SK-N-SH (cell line): Measurements from ENCODE around the gene BMX. TPM values are rescaled to one million over a fixed set of nuclear protein-coding genes. Genes with fewer than 3 reads are reported as not detected.

ENCODE experiments used
- CTCF ChIA-PET: fragments of 300-600, 350-600 bp; formaldehyde crosslinking; extraction: SDS; loops from one replicate; lab custom pipeline; 2021; lab: Yijun Ruan, JAX
- POLR2A ChIA-PET: fragments of 350-600 bp; sonication (Branson Sonifier 250); formaldehyde crosslinking; extraction: SDS; loops from one replicate; lab custom pipeline; 2020; ENCODE audit warnings: antibody characterized with exemption, inconsistent platforms; lab: Yijun Ruan, JAX
- DNase-seq: peaks from one replicate; pipeline ENCODE4 v3.0.0; 2012
- H2AFZ ChIP-seq: fragments of 200-600 bp; sonication (generic); 2 replicates; pipeline ENCODE4 v1.8.1; 2016; ENCODE audit warnings: antibody characterized with exemption, mild to moderate bottlenecking, low read depth
- H3F3A ChIP-seq: fragments of 200-600 bp; sonication (generic); replicated peaks from 2 replicates; pipeline ENCODE3; 2016; ENCODE audit warnings: antibody characterized with exemption, mild to moderate bottlenecking; ENCODE audit not compliant: insufficient read depth
- H3K27ac ChIP-seq, 2 experiments: fragments of 200-500 bp in 1 of 2; fragments of 200-600 bp in 1 of 2; sonication (Bioruptor generic) in 1 of 2; sonication (generic), shearing (Covaris generic) in 1 of 2; 2 replicates each; pipeline versions ENCODE4 v1.5.1 to v1.6.1; 2014 to 2016; ENCODE audit warnings: low read depth in 2 of 2, inconsistent platforms in 1 of 2, low read length in 1 of 2, mild to moderate bottlenecking in 1 of 2, mixed read lengths in 1 of 2
- H3K27me3 ChIP-seq: fragments of 200-600 bp; sonication (generic), shearing (Covaris generic); 2 replicates; pipeline ENCODE4 v1.6.1; 2016; ENCODE audit warnings: mixed run types; ENCODE audit not compliant: insufficient read depth
- H3K36me3 ChIP-seq, 2 experiments: fragments of 200-500 bp in 1 of 2; fragments of 200-600 bp in 1 of 2; sonication (Bioruptor generic) in 1 of 2; sonication (generic) in 1 of 2; replicated peaks in 1 of 2; 2 replicates each; pipeline versions ENCODE3 to v1.5.1; 2014 to 2016; ENCODE audit warnings: low read length in 1 of 2, mild to moderate bottlenecking in 1 of 2; ENCODE audit not compliant: insufficient read depth in 2 of 2, control insufficient read depth in 1 of 2
- H3K4me1 ChIP-seq, 2 experiments: fragments of 200-500 bp in 1 of 2; fragments of 200-600 bp in 1 of 2; sonication (Bioruptor generic) in 1 of 2; sonication (generic), shearing (Covaris generic) in 1 of 2; 2 replicates each; pipeline versions ENCODE4 v1.5.1 to v1.6.1; 2014 to 2016; ENCODE audit warnings: low read depth in 1 of 2, low read length in 1 of 2, mixed run types in 1 of 2; ENCODE audit not compliant: insufficient read depth in 2 of 2, control insufficient read depth in 1 of 2
- H3K4me2 ChIP-seq: fragments of 200-600 bp; sonication (generic), shearing (Covaris generic); 2 replicates; pipeline ENCODE4 v1.6.1; 2017; ENCODE audit warnings: mixed run types
- H3K4me3 ChIP-seq, 2 experiments: fragments of 200-500 bp in 1 of 2; fragments of 200-600 bp in 1 of 2; sonication (Bioruptor generic) in 1 of 2; sonication (generic), shearing (Covaris generic) in 1 of 2; 2 replicates each; pipeline versions ENCODE4 v1.5.1 to v1.8.1; 2014 to 2016; ENCODE audit warnings: low read depth in 2 of 2, inconsistent platforms in 1 of 2, low read length in 1 of 2, mild to moderate bottlenecking in 1 of 2, mixed read lengths in 1 of 2, moderate library complexity in 1 of 2
- H3K79me2 ChIP-seq: fragments of 200-600 bp; sonication (generic); 2 replicates; pipeline ENCODE4 v1.8.1; 2017; ENCODE audit warnings: mild to moderate bottlenecking; ENCODE audit not compliant: insufficient read depth
- H3K9ac ChIP-seq: fragments of 200-600 bp; sonication (generic); 2 replicates; pipeline ENCODE4 v1.6.1; 2017; ENCODE audit warnings: mixed run types
- H3K9me2 ChIP-seq: fragments of 200-600 bp; sonication (generic); 2 replicates; pipeline ENCODE4 v1.6.1; 2017; ENCODE audit warnings: mixed run types
- H3K9me3 ChIP-seq: fragments of 200-600 bp; sonication (generic); 2 replicates; pipeline ENCODE4 v1.6.1; 2017; ENCODE audit warnings: mixed run types, mild to moderate bottlenecking, moderate library complexity
- H4K20me1 ChIP-seq: fragments of 200-600 bp; sonication (generic); 2 replicates; pipeline ENCODE4 v1.6.1; 2017; ENCODE audit warnings: mild to moderate bottlenecking, mixed run types; ENCODE audit not compliant: insufficient read depth
- CHD2 ChIP-seq: fragments of 150-350 bp; IDR thresholded peaks from 2 replicates; pipeline ENCODE4 v1.6.1; 2018; ENCODE audit warnings: low read length; ENCODE audit not compliant: partially characterized antibody
- CTCF ChIP-seq: fragments of 200-600 bp; sonication (generic); IDR thresholded peaks from 2 replicates; pipeline ENCODE4 v1.6.1; 2017; ENCODE audit warnings: antibody characterized with exemption, mild to moderate bottlenecking, moderate library complexity
- ELF1 ChIP-seq: IDR thresholded peaks from 2 replicates; pipeline ENCODE4 v1.4.0; 2012
- EP300 ChIP-seq, 2 experiments: IDR thresholded peaks; 2 replicates each; pipeline versions ENCODE4 v1.4.0 to v1.6.1; 2012; ENCODE audit warnings: borderline replicate concordance in 1 of 2, low read depth in 1 of 2, low read length in 1 of 2
- EZH2phosphoT487 ChIP-seq: fragments of 200-600 bp; sonication (generic); IDR thresholded peaks from 2 replicates; pipeline ENCODE4 v1.6.1; 2017; ENCODE audit warnings: low read depth, mixed run types, mild to moderate bottlenecking, antibody characterized with exemption, moderate library complexity, borderline replicate concordance
- FOSL2 ChIP-seq: IDR thresholded peaks from 2 replicates; pipeline ENCODE4 v1.4.0; 2012; ENCODE audit warnings: low read depth, mild to moderate bottlenecking, moderate library complexity, borderline replicate concordance
- FOXM1 ChIP-seq: IDR thresholded peaks from 2 replicates; pipeline ENCODE4 v1.4.0; 2012; ENCODE audit warnings: low read depth, mild to moderate bottlenecking
- MAX ChIP-seq: IDR thresholded peaks from 2 replicates; pipeline ENCODE4 v1.4.0; 2012; ENCODE audit warnings: low read depth
- MEF2A ChIP-seq: IDR thresholded peaks from 2 replicates; pipeline ENCODE4 v1.4.0; 2012; ENCODE audit warnings: low read depth, borderline replicate concordance
- MXI1 ChIP-seq: IDR thresholded peaks from 2 replicates; pipeline ENCODE4 v1.6.1; 2012; ENCODE audit warnings: mild to moderate bottlenecking, low read depth, low read length, improper control_type of control experiment
- NRF1 ChIP-seq: IDR thresholded peaks from 2 replicates; pipeline ENCODE4 v1.6.1; 2012; ENCODE audit warnings: low read depth, mild to moderate bottlenecking, low read length
- PBX3 ChIP-seq: IDR thresholded peaks from 2 replicates; pipeline ENCODE4; 2012
- POLR2AphosphoS5 ChIP-seq: IDR thresholded peaks from 2 replicates; pipeline ENCODE4 v1.6.1; 2012; ENCODE audit warnings: low read depth, low read length
- RAD21 ChIP-seq: IDR thresholded peaks from 2 replicates; pipeline ENCODE4 v1.6.1; 2012; ENCODE audit warnings: mild to moderate bottlenecking, low read length
- SIN3A ChIP-seq: IDR thresholded peaks from 2 replicates; pipeline ENCODE4 v1.6.1; 2012; ENCODE audit warnings: low read depth, mild to moderate bottlenecking, low read length, moderate library complexity, borderline replicate concordance
- SMC3 ChIP-seq: IDR thresholded peaks from 2 replicates; pipeline ENCODE4 v1.6.1; 2012; ENCODE audit warnings: low read depth, low read length, improper control_type of control experiment
- TAF1 ChIP-seq: IDR thresholded peaks from 2 replicates; pipeline ENCODE4 v1.6.1; 2012; ENCODE audit warnings: low read depth, mild to moderate bottlenecking, low read length, moderate library complexity, borderline replicate concordance
- USF1 ChIP-seq: IDR thresholded peaks from 2 replicates; pipeline ENCODE4 v1.4.0; 2012; ENCODE audit warnings: low read depth, borderline replicate concordance
- USF2 ChIP-seq: fragments of 150-350 bp; IDR thresholded peaks from 2 replicates; pipeline ENCODE4 v1.6.1; 2017; ENCODE audit warnings: antibody characterized with exemption, low read length, low read depth, borderline replicate concordance
- polyA plus RNA-seq, 3 experiments: library from polyadenylated mRNA; depleted of rRNA; stranded (reverse); fragments of >200 nt; gene quantifications; 2 replicates each; pipeline ENCODE4 v1.2.3, GENCODE V29; 2012

The BMX gene
- polyA plus RNA-seq, 1 of the 3 experiments (the other 2 are of a cell fraction) = not detected

GRCh38 chrX:15509845-15510244 is 9.2 kb downstream of the BMX start:
- POLR2A ChIA-PET = no interaction called here

More at GRCh38 chrX:15509845-15510244, 9.2 kb downstream of the BMX start:
- CTCF ChIA-PET = no interaction called here
- no peaks in the 10 kb centered on the region for H3K9me3 ChIP-seq
- peaks cover 3% of the 10 kb centered on the region; the same call in 1 of the 2 replicates for H3K27me3 ChIP-seq
- no peaks in the 10 kb centered on the region for H3F3A ChIP-seq
- TF ChIP-seq USF2 (no peak), MAX (no peak), POLR2AphosphoS5 (no peak), NRF1 (no peak), RAD21 (no peak), MEF2A (no peak), ELF1 (no peak), USF1 (no peak), CTCF (no peak), PBX3 (no peak), TAF1 (no peak), EZH2phosphoT487 (no peak), SIN3A (no peak), EP300 (IDR thresholded peaks at IDR 0.05; ENCODE audit: borderline replicate concordance in 1 of 2, low read depth in 1 of 2, low read length in 1 of 2) (no peak), CHD2 (no peak), MXI1 (no peak), FOXM1 (no peak), SMC3 (no peak), FOSL2 (no peak)
- TF ChIP-seq, all 33 proteins: peak for 0
- no peak for DNase-seq
- no peak overlapping the region for H3K27ac ChIP-seq
- H3K9me2 ChIP-seq = no peaks in the 10 kb centered on the region
- H3K4me1 ChIP-seq = no peaks in the 10 kb centered on the region
- H3K4me3 ChIP-seq = no peak overlapping the region
- no peak overlapping the region for H2AFZ ChIP-seq
- H4K20me1 ChIP-seq = no peaks in the 10 kb centered on the region
- H3K4me2 ChIP-seq = no peak overlapping the region
- H3K36me3 ChIP-seq = no peaks in the 10 kb centered on the region
- no peak overlapping the region for H3K9ac ChIP-seq
- H3K79me2 ChIP-seq = no peaks in the 10 kb centered on the region
